ENCODE results near the gene LRTM1.

Gene LRTM1

GRCh38 chr3:54967731-54968161 lies 39.9 kb upstream of the LRTM1 start:
- no peaks in the 10 kb centered on the region for H3K27me3 ChIP-seq (ENCODE audit: insufficient read depth, poor library complexity, severe bottlenecking)
- H3K9me3 ChIP-seq (ENCODE audit: severe bottlenecking) = no peaks in the 10 kb centered on the region
- DNase-seq (ENCODE audit: low spot score) (no peak), ATAC-seq (ENCODE audit: low read depth) (peak; percentile 50; the same call in 1 of the 3 replicates)
- no peaks in the 10 kb centered on the region for H3K36me3 ChIP-seq (ENCODE audit: low read depth)
- no peaks in the 10 kb centered on the region for H3K4me1 ChIP-seq (ENCODE audit: insufficient read depth, poor library complexity, severe bottlenecking)
- TF ChIP-seq CTCF (IDR thresholded peaks at IDR 0.05; ENCODE audit: poor library complexity, severe bottlenecking) = no peak
- H3K27ac ChIP-seq (ENCODE audit: poor library complexity, severe bottlenecking) = no peak overlapping the region
- no peak overlapping the region for H3K4me3 ChIP-seq (ENCODE audit: severe bottlenecking)

GRCh38 chr3:54966979-54967378 lies 39.1 kb upstream of the LRTM1 start:
- ATAC-seq (ENCODE audit: low read depth) (no peak), DNase-seq (ENCODE audit: low spot score) (no peak)
- TF ChIP-seq CTCF (IDR thresholded peaks at IDR 0.05; ENCODE audit: poor library complexity, severe bottlenecking) = no peak
- H3K4me3 ChIP-seq (ENCODE audit: severe bottlenecking) = no peak overlapping the region
- H3K27me3 ChIP-seq (ENCODE audit: insufficient read depth, poor library complexity, severe bottlenecking) = no peaks in the 10 kb centered on the region
- peaks cover 6% of the 10 kb centered on the region for H3K4me1 ChIP-seq (ENCODE audit: insufficient read depth, poor library complexity, severe bottlenecking)
- no peaks in the 10 kb centered on the region for H3K9me3 ChIP-seq (ENCODE audit: severe bottlenecking)
- H3K36me3 ChIP-seq (ENCODE audit: low read depth) = no peaks in the 10 kb centered on the region
- no peak overlapping the region for H3K27ac ChIP-seq (ENCODE audit: poor library complexity, severe bottlenecking)

- H3K4me3 ChIP-seq (ENCODE audit: severe bottlenecking) = no peak overlapping the region
- DNase-seq (ENCODE audit: low spot score) (no peak), ATAC-seq (ENCODE audit: low read depth) (no peak)
- no peak overlapping the region for H3K27ac ChIP-seq (ENCODE audit: poor library complexity, severe bottlenecking)
- no peak for TF ChIP-seq CTCF (IDR thresholded peaks at IDR 0.05; ENCODE audit: poor library complexity, severe bottlenecking)
- H3K4me1 ChIP-seq (ENCODE audit: insufficient read depth, poor library complexity, severe bottlenecking) = peaks cover 6% of the 10 kb centered on the region
- no peaks in the 10 kb centered on the region for H3K9me3 ChIP-seq (ENCODE audit: severe bottlenecking)
- H3K27me3 ChIP-seq (ENCODE audit: insufficient read depth, poor library complexity, severe bottlenecking) = no peaks in the 10 kb centered on the region
- no peaks in the 10 kb centered on the region for H3K36me3 ChIP-seq (ENCODE audit: low read depth)
Measured at GRCh38 chr3:54965746-54966145, 37.9 kb upstream of the LRTM1 start.

- no peak for DNase-seq (ENCODE audit: low spot score)
- no peaks in the 10 kb centered on the region for H3K36me3 ChIP-seq (ENCODE audit: low read depth)
Measured at GRCh38 chr3:54964081-54964480, 36.2 kb upstream of the LRTM1 start.

More at GRCh38 chr3:54964081-54964480, 36.2 kb upstream of the LRTM1 start:
- no peak for TF ChIP-seq CTCF (IDR thresholded peaks at IDR 0.05; ENCODE audit: poor library complexity, severe bottlenecking)
- Histone ChIP-seq H3K9me3 (ENCODE audit: severe bottlenecking) (no peaks in the 10 kb centered on the region), H3K27ac (ENCODE audit: poor library complexity, severe bottlenecking) (no peak overlapping the region), H3K4me3 (ENCODE audit: severe bottlenecking) (no peak overlapping the region), H3K27me3 (ENCODE audit: insufficient read depth, poor library complexity, severe bottlenecking) (no peaks in the 10 kb centered on the region), H3K4me1 (ENCODE audit: insufficient read depth, poor library complexity, severe bottlenecking) (peaks cover 6% of the 10 kb centered on the region)
- ATAC-seq (ENCODE audit: low read depth) = no peak
